GM18858 (cell line): ENCODE measurements around the gene NQO1.
"Not testable (repeated sequence)": the region's sequence is repeated elsewhere in the genome, so short reads cannot be mapped to it uniquely, and the experiment has no call there.

Experiments used
- ATAC-seq: cut with Tn5 transposase; IDR thresholded peaks from one replicate; pipeline ENCODE4 v1.9.1; 2021; ENCODE audit not compliant: unreplicated experiment

The NQO1 gene

DNA sequence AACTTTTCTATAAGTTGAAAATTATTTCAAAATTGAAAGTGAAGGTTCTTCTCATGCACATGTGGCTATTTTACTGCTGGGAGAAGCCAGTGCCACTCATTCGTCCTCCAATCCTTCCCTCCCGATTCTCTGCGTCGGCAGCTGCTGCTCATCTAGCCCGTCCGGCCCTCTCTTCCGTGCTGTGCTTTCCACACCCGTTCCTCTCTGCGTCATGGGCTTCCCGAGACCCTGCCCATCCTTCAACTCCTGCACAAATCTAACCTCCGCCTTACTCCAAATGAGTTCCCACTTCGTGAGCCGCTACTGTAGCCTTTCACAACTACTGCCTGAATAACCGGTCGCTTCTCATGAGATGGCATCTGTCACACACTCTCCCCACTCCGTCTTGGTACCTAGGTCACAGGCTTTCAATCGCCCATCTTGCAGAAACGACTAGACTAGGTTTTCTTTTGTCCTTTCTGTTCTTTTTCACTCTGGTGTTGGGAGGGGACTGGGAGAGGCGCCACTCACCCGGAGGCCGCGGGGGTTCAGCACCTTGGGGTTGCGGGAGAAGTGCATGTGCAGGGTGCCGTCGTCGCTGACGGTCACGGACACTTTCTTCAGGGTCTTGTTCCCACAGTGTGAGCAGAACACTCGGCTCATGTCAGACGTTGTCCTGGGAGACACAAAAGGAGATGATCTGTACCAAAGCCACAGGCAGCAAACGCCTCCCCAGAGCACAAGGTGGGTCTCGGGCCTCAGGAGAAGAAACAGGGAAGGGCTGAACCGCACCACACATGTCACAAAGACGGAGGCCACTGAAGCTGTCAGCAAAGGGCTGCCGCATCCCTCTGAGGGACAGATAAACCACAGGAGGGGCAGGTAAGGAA, 18.2 kb upstream of the NQO1 start:
- ATAC-seq: no peak

DNA sequence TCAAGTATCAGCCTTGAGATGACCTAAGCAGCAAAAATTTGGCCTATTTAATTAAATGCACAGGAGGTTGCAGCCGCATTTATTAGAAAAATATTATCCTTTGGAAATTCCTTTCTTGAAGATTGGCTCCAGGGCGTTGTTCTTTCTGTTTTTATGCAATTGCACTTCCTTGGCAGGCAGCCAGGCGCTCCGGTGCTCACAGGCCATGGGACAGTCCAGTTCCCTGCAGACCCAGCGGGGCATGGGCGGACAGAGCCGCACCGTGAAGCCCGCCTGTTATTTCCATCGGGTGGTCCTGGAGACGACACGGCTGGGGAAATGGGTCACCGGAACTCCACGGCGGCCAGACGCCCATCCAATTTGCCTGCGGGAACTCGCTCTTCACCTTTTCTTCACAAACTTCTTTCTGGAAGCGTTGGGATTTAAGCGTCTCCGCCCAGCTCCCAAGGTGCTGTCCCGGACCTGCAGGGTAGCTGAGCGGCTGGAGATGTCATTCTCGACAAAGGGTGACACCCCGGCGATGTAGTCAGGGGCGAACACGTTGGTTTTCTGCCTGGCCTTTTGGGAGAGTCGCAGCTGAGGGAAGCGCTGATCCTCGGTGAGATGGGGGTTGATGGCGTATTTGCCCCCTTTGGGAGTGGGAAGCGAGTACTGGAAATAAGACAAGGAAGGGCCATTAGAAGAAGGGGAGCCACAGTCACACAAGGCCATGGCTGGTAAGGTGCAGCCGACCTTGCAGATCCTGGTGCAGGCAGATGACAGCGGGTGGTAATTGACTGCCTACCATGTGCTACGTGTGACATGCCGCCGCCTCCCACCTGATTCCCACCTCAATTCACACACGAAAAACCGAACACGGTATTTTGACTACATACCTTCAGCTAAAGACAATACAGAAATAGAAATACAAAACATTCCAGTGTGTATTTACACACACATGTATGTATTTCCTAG, 15.9 kb upstream of the NQO1 start:
- no peak for ATAC-seq

DNA sequence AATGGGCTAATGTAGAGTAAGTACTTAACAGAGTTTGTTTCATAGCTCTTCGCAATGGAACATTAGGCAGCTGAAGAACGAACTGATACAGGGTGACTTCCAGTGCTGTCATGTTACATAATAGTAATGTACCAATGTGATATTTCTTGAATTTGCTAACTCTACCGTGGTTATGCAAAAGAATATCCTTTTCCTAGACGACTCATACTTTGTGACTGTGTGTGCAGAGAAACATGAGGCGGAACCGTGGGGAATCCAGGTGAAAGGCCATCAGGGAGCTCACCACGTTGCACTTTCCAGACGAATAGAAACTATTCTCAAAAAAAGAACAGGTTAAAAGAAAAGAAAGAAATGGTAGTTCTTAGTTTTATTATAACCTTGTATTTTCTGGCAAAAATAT, 15.2 kb upstream of the NQO1 start:
- ATAC-seq: no peak

DNA sequence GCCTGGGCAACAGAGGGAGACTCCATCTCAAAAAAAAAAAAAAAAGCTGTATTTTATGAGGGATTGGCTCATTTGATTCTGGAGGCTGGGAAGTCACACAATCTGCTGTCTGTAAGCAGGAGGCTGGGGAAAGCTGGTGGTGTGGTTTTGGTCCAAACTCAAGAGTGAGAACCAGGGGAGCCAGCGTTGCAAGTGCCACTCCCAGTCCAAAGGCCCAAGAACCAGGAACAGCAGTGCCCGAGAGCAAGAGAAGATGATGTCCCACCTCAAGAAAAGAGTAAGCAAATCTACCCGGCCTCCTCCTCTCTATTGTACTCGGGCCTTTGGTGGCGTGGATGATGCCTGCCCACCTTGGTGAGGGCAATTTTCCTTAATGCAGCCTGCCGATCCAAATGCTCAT, 5.7 kb upstream of the NQO1 start:
- no peak for ATAC-seq

DNA sequence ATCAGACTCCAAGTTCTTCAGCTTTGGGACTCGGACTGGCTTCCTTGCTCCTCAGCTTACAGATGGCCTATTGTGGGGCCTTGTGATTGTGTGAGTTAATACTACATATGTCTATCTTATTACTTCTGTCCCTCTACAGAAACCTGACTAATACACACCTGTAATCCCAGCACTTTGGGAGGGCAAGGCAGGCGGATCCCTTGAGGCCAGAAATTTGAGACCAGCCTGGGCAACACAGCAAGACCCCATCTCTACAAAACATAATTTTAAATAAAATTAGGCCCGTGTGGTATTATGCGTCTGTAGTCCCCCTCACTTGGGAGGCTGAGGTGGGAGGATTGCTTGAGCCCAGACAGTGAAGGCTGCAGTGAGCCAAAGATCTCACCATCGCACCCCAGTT, 4.9 kb upstream of the NQO1 start:
- ATAC-seq: not testable (repeated sequence)

DNA sequence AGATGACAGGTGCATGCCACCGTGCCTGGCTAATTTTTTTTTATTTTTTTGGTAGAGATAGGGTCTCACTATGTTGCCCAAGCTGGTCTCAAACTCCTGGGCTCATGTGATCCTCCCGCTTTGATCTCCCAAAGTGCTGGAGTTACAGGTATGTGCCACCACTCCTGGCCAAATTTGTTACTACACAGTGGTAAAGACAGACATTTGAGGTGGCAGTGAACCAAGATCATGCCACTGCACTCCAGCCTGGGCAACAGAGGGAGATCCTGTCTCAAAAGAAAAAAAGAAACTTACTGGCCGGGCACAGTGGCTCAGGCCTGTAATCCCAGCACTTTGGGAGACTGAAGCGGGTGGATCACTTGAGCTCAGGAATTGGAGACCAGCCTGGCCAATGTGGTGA, 2.7 kb upstream of the NQO1 start:
- ATAC-seq: not testable (repeated sequence)

DNA sequence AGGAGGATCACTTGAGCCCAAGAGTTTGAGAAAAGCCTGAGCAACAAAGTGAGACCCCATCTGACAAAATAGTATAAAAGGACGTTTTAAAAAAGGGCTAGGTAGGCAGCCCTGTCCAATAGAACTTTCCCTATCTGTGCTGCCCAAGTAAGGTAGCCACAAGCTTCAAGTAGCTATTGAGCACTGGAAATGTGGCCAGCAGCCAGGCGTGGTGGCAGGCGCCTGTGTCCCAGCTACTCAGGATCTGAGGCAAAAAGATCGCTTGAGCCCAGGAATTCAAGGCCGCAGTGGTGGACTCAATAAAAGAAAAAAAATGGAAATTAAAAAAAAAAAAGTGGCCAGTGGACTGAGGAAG, 1.5 kb upstream of the NQO1 start:
- ATAC-seq: no peak

DNA sequence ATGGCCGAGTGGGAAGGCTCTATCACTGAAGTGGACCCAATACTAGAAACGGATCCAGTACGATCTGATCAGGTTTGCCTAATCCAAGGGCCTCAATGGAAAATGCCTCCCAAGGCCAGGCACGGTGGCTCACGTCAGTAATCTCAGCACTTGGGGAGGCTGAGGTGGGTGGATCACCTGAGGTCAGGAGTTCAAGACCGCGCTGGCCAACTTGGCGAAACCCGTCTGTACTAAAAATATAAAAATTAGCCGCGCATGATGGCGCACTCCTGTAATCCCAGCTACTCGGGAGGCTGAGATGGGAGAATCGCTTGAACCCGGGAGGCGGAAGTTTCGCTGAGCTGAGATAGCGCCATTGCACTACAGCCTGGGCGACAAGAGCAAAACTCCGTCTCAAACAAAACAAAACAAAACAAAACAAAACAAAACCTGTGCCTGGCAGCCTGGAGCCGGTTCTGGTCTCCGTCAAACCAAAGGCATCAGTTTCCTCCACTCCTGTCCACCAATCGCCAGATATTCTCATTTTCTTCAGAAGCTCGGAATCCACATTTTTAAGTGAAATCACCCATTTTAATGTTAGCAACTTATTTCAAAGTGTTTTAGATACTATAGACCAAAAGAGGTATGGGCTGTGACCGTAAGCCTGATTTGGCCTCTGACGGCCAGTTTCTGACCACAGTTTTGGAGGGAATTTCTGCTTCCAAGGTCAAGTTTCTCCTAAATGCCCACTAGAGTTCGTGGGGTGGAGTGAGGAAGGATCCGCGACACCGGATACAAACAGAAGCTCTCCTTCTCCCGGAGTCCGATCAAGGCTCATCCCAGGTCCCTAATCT, 664 bp downstream of the NQO1 start:
- ATAC-seq: no peak

DNA sequence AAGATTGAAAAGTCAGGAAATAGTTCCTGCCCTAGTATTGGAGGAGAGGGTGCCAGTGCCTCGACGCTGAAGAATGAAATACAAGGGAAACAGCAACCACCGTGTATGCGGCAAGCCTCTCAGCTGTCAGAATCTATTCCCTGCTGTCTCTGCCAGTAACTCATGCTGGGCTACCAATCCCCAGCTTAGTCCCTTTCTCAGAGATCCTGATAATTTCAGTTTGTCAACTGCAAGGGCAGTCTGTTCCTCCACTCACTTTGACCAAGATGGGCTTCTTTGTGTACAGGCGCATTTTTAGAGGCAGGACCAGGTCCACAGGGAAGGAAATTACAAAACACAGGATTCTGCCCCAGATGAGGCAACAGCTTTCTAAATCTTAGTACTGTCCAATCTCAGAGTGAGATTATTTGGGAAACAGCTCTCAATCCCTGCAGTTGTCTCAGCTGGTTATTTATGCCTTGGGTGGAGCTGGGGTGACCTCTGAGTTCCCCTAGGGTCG, 1.3 kb downstream of the NQO1 start:
- ATAC-seq: no peak

DNA sequence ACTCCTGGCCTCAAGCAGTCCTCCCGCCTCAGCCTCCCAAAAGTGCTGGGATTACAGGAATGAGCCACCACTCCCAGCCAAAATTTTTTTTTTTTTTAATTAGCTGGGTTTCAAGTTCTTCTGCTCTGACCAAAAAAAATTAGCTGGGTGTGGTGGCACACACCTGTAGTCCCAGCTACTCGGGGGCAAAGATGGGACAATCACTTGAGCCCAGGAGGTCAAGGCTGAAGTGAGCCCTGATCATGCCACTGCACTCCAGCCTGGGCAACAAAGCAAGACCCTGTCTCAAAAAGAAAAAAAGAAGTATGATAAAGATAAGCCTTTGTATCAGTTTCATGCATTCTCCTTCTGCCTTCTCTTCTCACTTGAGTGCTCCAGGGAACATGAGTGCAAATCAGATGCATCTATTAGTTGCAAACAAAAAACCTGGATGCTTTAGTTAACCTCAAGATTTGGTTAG, 1.9 kb downstream of the NQO1 start:
- ATAC-seq: no peak

DNA sequence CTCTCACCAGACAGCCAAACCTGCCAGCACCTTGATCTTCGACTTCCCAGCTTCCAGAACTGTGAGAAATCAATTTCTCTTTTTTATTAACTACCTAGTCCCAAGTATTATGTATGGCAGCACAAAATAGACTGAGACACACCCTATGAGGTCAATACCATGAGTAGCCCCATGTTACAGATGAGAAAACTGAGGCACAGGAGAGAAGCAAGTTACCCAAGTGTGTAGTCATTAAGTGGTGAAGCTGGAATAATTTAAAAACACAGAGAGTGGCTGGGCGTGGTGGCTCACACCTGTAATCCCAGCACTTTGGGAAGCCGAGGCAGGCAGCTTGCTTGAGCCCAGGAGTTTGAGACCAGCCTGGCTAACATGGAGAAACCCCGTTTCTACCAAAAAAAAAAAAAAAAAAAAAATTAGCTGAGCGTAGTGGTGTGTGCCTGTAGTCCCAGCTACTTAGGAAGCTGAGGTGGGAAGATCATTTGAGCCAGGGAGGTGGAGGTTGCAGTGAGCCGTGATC, 4.9 kb downstream of the NQO1 start:
- no peak for ATAC-seq

DNA sequence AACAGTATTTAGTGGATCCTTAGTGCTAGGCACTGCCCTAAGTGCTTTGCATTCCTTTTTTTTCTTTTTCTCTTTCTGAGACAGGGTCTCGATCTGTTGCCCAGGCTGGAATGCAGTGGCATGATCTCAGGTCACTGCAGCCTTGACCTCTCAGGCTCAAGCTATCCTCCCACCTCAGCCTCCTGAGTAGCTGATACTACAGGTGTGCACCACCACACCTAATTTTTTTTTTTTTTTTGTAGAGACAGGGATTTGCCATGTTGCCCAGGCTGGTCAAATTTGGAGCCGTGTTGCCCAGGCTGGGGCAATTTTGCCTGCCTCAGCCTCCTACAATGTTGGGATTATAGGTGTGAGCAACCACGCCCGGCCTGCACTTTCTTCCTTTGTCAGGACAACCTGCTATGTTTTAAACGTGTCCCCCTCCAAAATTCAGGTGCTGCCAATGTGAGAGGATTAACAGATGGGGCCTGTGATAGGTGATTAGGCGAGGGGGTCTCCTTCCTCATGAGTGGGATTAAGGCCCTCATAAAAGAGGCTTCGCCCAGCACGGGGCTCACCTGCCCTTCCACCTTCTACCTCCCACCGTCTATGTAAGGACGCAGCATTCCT, 5.4 kb downstream of the NQO1 start:
- ATAC-seq: no peak

DNA sequence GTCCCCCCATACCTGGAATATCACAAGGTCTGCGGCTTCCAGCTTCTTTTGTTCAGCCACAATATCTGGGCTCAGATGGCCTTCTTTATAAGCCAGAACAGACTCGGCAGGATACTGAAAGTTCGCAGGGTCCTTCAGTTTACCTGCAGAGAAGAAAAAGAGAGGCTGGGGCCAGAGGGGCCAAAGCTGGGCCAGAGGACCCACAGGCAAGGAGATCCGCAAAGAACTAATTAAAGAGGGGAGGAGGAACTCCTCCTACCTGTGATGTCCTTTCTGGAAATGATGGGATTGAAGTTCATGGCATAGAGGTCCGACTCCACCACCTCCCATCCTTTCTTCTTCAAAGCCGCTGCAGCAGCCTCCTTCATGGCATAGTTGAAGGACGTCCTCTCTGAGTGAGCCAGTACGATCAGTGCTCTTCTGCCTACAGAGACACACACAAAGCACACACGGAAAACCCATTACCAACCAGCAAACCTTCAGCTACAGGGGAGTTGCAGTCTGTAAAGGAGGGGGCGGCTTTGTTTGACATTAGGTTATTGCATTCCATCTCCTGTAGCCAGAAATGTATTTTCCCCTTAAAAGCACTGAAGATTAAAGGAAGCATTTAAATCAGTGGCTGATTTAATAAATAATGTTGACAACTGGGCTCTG, 8.1 kb downstream of the NQO1 start:
- no peak for ATAC-seq

DNA sequence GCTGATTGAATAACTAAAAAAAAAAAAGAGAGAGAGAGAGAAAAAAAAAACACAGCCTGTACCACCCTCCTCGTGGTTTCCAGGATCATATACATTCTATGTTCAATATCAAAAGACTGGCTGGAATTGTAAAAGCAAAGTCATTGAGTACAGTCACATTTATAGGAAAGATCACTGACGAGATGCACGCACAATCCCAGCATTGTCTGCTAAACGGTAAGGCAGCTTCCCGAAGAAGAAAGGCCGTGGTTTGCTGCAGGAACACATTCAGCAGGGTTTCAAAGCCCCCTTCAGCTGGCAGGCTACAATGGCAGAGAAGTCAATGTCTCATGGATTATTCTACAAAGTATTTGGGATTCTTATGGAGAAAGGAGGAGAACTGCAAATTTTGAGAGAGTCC, 9.3 kb downstream of the NQO1 start:
- no peak for ATAC-seq

DNA sequence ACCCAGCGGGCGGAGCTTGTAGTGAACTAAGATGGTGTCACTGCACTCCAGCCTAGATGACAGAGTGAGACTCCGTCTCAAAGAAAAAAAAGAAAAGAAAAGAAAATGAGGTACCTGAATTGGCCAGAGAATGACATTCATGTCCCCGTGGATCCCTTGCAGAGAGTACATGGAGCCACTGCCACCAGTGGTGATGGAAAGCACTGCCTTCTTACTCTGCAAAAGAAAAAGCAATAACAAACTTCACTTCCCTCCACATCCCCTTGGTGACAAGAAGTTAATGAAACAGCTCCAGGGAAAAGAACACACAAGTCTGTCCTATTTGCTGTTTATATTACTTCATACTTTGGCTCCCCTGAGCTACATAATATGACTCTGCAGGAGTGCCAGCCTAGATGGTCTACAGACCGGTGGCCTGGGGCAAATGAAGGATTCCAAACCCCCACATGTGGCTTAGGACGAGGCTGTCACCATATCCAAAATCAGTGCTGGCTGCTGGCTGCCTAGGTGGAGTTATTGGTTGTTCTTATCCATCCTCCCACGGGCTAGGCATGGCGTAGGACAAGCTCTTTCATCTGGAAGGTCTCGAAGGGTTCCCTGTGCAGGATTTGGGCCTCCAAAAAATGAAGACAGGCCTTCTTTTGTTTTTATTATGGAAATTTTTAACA, 13.3 kb downstream of the NQO1 start:
- no peak for ATAC-seq

DNA sequence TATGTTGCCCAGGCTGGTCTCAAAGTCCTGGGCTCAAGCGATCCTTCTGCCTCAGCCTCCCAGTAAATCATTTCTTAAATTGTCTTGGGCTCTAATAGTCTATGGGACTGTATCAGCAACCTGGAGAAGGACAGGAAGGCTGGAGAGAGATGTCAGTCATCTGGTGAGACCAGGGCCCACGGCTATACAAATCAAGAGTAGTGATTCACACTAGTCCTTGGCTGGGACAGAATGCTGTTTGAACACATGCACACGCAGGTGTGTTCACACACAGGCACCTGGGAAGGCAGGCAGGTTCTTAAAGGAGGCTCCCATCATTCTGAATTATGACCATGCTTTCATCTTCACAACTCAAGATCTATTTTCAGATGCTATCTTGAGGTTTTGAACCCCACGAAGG, 14.1 kb downstream of the NQO1 start:
- no peak for ATAC-seq

DNA sequence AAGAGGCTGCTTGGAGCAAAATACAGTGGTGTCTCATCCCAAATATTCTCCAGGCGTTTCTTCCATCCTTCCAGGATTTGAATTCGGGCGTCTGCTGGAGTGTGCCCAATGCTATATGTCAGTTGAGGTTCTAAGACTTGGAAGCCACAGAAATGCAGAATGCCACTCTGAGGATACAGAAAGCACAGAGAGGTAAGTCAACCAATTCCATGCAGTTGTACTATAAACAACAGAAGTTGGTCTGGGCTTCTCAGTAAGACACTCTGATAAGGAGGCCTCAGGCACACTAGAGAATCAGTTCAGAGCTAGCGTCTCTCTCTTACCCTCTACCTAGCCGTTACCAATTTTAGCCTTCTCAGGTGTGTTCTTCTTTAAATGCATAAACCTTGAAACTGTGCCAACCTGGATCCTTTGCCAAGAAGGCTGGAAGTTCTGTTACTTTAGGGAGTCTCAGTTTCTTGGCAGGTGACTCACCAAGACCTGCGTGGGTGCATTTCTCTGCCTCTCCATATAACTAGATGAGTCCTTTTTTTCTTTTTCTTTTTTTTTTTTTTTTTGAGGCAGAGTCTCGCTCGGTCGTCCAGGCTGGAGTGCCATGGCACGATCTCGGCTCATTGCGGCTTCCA, 15.1 kb downstream of the NQO1 start:
- no peak for ATAC-seq

DNA sequence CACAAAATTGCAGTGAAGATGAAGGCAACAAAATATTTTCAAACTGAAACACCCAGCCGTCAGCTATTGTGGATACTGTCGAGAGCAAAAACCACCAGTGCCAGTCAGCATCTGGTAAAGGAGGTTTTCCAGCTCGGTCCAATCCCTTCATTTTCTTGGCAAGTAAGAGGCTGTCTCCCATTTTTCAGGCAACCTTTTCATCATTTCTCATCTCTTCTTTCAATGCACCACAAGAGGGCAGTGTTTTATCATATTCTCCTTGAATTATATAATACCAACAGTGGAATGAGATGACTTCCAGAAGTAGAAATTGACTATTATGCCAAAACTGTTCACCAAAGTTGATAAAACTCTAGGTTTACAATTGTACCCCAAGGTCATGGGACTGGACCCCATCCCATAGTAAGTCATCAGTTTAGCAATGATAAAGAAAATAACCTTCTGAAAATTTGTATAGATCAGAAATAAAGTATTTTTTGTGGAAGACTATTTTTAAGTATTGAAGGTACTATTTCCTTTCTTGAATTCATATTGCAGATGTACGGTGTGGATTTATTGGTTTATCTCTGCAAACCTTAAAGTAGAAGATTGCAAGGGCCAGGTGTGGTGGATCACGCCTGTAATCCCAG, 16.8 kb downstream of the NQO1 start:
- no peak for ATAC-seq
